HUDEP-2 (cell line): ENCODE measurements around the gene CAVIN2.
"Not testable (repeated sequence)": the region's sequence is repeated elsewhere in the genome, so short reads cannot be mapped to it uniquely, and the experiment has no call there.

Experiments
- DNase-seq, 76 experiments: peaks; one replicate each; lab custom pipeline; 2025; ENCODE audit not compliant: unreplicated experiment in 76 of 76; lab: John Stamatoyannopoulos, UW

Gene CAVIN2

DNA sequence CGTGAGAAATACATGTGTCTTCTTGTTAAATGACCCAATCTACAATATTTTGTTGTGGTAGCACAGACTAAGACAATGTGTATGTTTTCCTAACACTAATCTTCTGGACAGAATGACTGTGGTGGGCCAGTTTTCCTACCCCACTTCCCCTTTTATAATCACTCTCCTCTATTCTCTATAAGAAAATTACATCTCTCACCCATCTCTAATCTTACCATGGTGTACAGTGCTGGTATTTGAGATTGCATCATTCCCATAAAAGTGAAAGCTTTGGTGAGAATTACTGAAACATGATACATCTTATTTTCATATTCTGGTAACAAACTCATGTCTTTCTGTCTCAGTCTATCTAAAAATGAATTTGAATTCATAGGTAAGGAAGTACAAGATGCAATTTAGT lies 40.5 kb downstream of the CAVIN2 start:
- no peak for DNase-seq

DNA sequence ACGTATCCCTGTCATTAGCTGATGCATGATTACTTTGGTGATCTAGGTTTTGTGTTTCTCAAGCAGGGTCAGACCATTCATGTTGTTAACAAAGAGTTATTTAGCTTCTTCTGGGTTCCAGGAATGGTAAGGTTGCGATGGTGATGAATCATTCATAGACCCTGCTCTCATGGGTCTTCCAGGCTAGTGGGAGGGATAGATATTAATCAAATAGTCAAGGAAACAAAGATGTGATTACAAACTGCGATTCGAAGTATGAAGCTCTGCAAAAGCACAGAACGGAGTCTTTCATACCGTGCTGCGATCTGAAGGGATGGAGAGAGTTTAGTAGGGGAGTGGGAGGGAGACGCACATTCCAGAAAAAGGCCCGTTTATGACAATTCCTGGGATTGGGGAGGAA lies 42.1 kb downstream of the CAVIN2 start:
- DNase-seq = no peak

DNA sequence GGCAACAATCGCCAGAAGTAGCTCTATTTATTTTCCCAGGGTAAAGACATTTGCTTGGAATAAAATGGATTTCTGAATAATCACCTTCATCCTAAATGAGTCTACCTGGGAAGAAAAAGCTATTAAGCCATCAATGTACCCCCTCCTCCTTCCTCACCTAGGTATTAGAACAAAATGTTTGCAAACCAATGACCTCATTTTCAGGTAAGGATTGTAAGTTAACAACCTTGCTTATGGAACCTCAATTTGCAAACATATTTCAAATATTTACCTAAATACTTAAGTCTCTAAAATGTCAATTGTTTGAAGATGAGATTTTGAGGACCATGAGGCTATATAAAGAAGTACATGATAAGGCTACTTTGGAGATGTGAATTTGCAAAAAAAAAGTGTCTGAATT lies 43.9 kb downstream of the CAVIN2 start:
- DNase-seq = no peak

DNA sequence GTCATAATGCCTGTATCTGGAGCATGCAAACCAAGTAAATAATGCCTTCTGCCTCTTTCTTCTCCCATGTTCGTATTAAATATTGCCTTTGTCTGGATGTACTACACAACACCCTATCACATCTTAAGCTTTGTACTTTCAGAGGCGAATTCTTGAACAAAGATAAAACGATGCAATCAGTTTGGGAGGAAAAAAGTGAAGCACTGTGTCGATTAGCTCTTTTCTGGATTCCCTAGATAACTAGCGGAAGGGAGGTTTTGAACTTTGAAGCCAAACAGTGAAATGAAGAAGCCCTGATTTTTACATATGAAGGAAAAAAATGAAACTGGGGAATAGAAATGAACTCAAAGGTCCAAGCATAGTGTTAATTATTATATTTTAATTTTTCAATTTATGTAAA lies 44.7 kb downstream of the CAVIN2 start:
- no peak for DNase-seq

DNA sequence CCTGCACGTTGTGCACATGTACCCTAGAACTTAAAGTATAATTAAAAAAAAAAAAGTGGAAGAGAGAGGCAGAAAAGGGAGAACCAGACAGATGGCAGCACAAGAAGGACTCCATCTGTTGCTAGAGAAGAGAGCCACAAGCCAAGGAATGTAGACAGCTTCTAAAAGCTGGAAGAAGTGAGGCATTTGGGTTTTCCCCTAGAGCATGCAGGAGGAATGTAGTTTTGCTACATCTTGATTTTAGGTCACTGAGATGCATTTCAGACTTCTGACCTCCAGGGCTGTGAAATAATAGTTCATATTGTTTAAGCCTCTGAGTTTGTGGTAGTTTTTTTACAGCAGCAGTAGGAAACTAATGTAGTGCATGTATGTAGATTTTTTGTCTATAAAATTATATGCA lies 46.0 kb downstream of the CAVIN2 start:
- DNase-seq = no peak

DNA sequence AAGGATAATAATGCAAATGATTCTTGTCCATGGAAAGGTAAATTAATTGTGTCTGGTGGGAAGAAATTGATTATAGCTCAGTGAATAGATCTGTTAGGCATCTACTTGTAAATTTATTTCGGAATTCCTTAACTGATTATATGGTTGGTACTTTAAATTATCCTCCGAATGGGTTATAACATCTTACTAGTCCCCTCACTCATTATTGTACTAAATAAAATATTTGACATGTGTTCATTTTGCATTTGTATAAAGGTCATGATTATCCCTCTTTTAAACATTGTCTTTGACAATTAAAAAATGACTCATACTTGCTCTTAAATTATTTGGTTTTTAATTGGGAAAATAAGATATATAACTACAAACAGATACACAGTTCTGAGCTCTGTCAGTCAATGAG lies 47.4 kb downstream of the CAVIN2 start:
- no peak for DNase-seq

DNA sequence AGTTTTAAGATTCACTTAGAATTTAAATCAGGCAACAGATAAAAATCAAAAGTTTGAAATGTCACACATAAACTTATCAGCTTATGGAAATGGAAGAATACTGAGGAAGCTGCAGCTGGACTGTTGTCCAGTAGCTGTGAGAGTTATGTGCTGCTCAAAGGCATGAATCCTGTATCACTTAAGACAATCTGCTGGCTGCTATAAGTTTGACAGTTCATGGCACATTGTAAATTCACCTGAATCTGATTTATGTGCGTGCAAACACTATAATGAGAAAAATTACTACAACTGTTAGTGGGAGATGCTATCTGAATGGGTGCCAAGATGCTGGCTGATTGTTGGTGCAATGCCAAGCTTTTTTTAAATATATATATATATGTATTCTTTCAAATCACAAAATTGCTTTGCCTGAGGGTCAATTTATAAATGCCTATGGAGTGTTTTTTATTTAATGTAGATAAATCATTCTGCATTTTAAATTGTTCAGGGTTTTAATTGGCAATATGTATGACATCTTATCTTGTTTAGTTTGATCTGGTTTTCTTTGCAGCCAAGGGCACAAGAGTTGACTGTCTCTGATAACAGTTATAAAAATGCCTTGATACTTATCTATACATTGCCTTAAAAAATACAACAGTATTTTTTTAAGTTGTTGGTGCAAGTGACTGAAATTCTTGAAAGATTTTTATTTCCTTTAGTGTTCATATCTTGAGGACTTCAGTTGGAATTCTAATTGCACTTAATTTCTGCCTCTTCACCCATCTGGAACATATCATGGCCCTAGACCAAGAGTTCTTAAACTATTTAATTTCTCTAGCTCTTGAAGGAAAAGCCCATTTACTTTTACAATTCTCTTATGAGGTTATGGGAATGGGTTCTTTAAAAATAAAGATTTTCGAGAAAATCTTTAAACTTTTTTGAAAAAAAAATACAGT lies 48.7 kb downstream of the CAVIN2 start:
- no peak for DNase-seq

DNA sequence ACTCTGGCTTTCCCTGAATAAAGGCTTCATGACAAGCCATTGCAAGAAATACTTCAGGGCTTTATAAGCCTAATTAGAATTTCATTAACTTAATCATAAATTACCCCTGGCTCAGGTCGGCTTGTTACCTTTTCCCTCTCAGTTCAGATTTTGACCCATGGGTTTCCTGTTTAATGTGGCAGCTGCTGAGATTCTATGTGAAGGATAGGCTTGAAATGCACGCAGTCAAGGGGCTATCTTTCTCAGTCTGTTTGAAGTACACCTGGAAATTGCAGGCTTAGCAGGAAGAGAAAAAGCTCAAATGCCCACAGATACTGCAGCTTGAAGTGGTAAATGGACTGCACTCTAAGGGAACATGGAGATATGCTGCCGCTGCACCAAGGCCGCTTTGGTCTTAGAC lies 49.4 kb downstream of the CAVIN2 start:
- DNase-seq = no peak

DNA sequence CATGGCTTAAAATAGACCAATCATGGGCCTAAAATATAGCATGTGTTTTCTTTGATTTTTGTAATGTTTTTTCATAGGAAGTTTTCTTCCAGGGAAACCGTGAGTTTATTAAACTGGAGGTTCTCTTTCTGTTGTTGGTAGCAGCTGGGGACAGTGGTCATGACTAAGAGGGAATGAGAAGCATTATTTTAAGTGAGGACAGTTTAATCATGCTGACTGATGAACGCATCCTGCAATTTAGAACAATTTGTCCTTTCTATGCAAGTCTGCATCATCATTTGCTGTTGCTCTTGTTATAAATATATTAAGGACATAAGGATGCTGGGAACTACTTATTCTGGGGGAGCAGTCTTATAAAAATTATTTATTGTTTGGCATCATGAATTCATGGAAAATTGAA lies 51.2 kb downstream of the CAVIN2 start:
- DNase-seq = no peak

DNA sequence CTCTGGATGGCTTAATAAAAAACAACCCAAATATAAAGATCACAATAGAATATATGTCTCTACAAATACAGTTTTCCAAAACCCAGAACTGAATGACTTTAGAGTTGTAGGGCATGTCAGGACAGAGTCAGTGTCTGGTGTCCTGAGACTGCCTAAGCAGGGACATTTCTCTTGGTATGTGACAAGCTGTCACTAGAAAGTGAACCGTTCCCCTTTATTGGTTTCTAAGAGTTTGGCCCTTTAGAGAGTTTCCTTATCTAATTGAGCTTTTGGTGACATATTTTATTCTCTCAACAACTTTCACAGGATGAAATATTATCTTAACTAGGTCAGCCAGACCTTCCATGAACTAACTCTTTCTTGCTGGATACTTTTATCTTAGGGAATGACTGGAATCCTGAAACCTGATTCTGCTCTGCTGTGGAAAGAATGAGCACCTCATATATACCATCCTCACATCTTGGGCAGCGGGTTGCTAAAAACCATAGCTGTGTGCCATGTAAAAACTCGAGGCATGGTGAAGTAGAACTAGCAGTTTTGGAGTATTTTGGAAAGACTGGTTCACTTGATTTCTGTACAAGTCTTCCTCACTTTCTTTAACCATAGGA lies 54.8 kb downstream of the CAVIN2 start:
- no peak for DNase-seq

DNA sequence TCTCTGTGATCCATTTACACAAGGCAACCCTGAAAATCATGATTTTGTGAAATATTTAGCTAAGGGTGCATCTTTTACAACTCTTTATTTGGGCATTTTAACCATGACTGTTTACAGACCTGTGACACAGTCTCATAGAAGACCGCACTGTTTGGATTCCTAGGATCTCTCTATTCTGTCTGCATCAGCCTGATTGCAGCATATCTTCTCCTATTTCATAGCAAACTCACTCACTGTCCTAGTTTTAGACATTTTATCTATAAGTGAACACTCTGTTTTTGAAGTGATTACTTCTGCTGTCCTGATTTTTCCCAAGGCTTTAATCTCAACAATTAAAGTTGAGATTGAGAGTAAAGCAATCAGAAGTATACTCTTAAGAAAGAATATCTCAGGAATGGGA lies 56.2 kb downstream of the CAVIN2 start:
- DNase-seq = no peak

DNA sequence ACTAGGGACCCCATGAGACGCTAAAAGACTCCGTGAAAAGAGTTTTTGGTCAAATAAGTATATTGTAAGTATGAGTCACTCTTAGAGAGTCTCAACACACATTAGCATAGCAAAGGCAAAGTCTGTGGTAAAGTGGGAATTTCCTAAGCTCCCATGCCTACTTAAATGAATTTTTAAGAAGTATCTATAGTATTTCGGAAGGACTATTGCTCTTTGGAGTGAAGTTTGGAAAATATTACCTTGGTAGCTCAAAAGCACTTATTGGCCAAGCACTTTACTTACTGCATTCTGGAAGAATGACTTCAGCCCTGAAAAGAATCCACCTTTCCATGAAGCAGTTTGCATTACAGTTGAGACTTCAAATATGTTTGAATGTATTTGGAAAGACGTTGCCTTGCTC lies 57.1 kb downstream of the CAVIN2 start:
- no peak for DNase-seq

DNA sequence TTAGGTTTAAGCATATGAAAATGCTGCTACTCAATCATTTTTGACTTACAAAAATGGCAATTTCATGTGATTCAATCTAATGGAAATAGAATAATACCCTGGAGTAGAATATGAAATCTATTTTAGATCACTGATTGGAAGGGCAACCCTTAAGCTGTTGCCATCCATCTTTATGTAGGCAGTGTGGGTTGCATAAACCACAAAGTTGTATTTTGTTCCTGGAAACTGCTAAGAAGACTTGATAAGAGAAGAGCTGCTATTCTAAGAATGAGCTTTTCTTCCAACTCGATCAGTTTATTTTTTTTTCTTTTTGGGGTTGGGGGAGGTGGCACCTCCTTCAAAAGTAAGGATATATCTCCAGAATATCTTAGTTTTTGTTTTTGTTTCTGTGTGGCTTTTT lies 60.2 kb downstream of the CAVIN2 start:
- no peak for DNase-seq

DNA sequence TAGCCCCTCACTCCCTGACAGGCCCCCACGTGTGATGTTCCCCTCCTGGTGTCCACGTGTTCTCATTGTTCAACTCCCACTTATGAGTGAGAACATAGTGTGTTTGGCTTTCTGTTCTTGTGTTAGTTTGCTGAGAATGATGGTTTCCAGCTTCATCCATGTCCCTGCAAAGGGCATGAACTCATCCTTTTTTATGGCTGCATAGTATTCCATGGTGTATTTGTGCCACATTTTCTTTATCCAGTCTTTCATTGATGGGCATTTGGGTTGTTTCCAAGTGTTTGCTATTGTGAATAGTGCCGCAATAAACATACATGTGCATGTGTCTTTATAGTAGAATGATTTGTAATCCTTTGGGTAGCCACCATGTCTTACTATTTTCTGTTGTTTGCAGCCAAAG lies 61.2 kb downstream of the CAVIN2 start:
- not testable (repeated sequence) for DNase-seq
